CD4-positive, alpha-beta T cell (primary cell): Measurements from ENCODE around the gene TMSB4X. TPM values are rescaled to one million over a fixed set of nuclear protein-coding genes. Genes with fewer than 3 reads are reported as not detected.

ENCODE experiments used
- ATAC-seq: fragments of 200-7000 bp; cut with Tn5 transposase; one replicate; pipeline ENCODE4 v1.10.0; 2022; ENCODE audit warnings: mild to moderate bottlenecking; ENCODE audit not compliant: poor library complexity
- CTCF ChIA-PET: fragments of 350-600 bp; sonication (Branson Sonifier 250); formaldehyde crosslinking; loops from one replicate; lab custom pipeline; 2021; ENCODE audit warnings: antibody characterized with exemption, inconsistent platforms; lab: Charles Lee
- POLR2A ChIA-PET: fragments of 350-600 bp; sonication (Branson Sonifier 250); formaldehyde crosslinking; loops from one replicate; lab custom pipeline; 2021; ENCODE audit warnings: antibody characterized with exemption, inconsistent platforms; lab: Charles Lee
- DNase-seq, 14 experiments: peaks; one replicate each; pipeline ENCODE4 v3.0.0-alpha.2; 2013 to 2020; ENCODE audit warnings: mixed read lengths in 2 of 14
- H3K27ac ChIP-seq, 2 donors: one replicate each; pipeline versions ENCODE4 v1.5.1 to v1.7.0; 2013; ENCODE audit warnings: low read length in 2 of 2, low read depth in 1 of 2, mild to moderate bottlenecking in 1 of 2
- H3K27me3 ChIP-seq, 2 experiments: 1 replicate in 1 of 2; 2 replicates in 1 of 2; pipeline versions ENCODE4 v1.6.1 to v1.7.0; 2013; ENCODE audit warnings: low read length in 2 of 2, control low read depth in 1 of 2, mild to moderate bottlenecking in 1 of 2, moderate library complexity in 1 of 2; ENCODE audit not compliant: insufficient read depth in 2 of 2, control insufficient read depth in 1 of 2
- H3K36me3 ChIP-seq: one replicate; pipeline ENCODE4 v1.6.1; 2013; ENCODE audit warnings: low read length, control low read depth; ENCODE audit not compliant: insufficient read depth
- H3K4me1 ChIP-seq: one replicate; pipeline ENCODE4 v1.6.1; 2013; ENCODE audit warnings: low read length, control low read depth; ENCODE audit not compliant: insufficient read depth
- H3K4me3 ChIP-seq: one replicate; pipeline ENCODE4 v1.5.1; 2013; ENCODE audit warnings: mild to moderate bottlenecking, low read length, moderate library complexity
- H3K9me3 ChIP-seq, 2 experiments: 1 replicate in 1 of 2; 2 replicates in 1 of 2; pipeline versions ENCODE4 v1.6.1 to v1.7.0; 2013; ENCODE audit warnings: low read length in 2 of 2, mild to moderate bottlenecking in 2 of 2, control low read depth in 1 of 2, moderate library complexity in 1 of 2; ENCODE audit not compliant: control insufficient read depth in 1 of 2, insufficient read depth in 1 of 2
- H3K27ac Mint-ChIP-seq: one replicate; pipeline ENCODE4 v1.8.0; 2020; ENCODE audit warnings: mixed read lengths
- H3K27me3 Mint-ChIP-seq: one replicate; pipeline ENCODE4 v1.8.0; 2021; ENCODE audit warnings: mixed read lengths
- H3K36me3 Mint-ChIP-seq: one replicate; pipeline ENCODE4 v1.8.0; 2021; ENCODE audit warnings: low read depth, mixed read lengths
- H3K4me1 Mint-ChIP-seq: one replicate; pipeline ENCODE4 v1.8.0; 2021; ENCODE audit warnings: low read depth, mixed read lengths
- H3K4me3 Mint-ChIP-seq: one replicate; pipeline ENCODE4 v1.8.0; 2020; ENCODE audit warnings: mild to moderate bottlenecking, mixed read lengths
- H3K9me3 Mint-ChIP-seq: one replicate; pipeline ENCODE4 v1.8.0; 2020; ENCODE audit warnings: mixed read lengths
- CTCF ChIP-seq: fragments of 200-600 bp; IDR thresholded peaks from one replicate; pipeline ENCODE4 v1.8.0; 2022; ENCODE audit warnings: antibody characterized with exemption, mild to moderate bottlenecking
- intact Hi-C, 2 experiments: fragments of 100-400 bp; cut with DNase I in 1 of 2; cut with micrococcal nuclease in 1 of 2; formaldehyde crosslinking; loops; one replicate each; pipeline versions ENCODE4 v1.15.1 to v1.9.0; 2023 to 2025; cut with DNase I, micrococcal nuclease
- total RNA-seq, 174 experiments: library from RNA in 2 of 174; stranded (reverse) in 2 of 174; gene quantifications; one replicate each; pipeline ENCODE4 v1.2.3 and lab custom pipeline; 2021 to 2026

The TMSB4X gene
- total RNA-seq, 2 experiments from 2014 or later: 2,621 to 2,738 TPM

GRCh38 chrX:12972878-12973560 lies 1.9 kb upstream of the TMSB4X start:
- POLR2A ChIA-PET: interaction anchor here (0.6 to 20.8 kb wide), 12 partner anchors 9 to 743 kb away, joined by 3 to 1205 read pairs (median 23); no protein-coding TSS in a partner anchor
- intact Hi-C loops: loop anchor here in 1 of 2 experiments (10.0 kb wide), 2 partner anchors 682 to 1062 kb away; partner anchors contain the start of gene TCEANC

GRCh38 chrX:12973561-12974304 lies 1.2 kb upstream of the TMSB4X start:
- ATAC-seq: peak; percentile 10
- Mint-ChIP-seq H3K27me3 (no peaks in the 10 kb centered on the region), H3K36me3 (peaks cover 75% of the 10 kb centered on the region), H3K4me1 (peaks cover 33% of the 10 kb centered on the region), H3K4me3 (peak overlapping the region; percentile 100), H3K27ac (peak overlapping the region; percentile 95), H3K9me3 (no peaks in the 10 kb centered on the region)
- intact Hi-C loops: loop anchor here (1.0 to 10.0 kb wide), 5 partner anchors 22 to 1061 kb away; partner anchors contain the start of gene TCEANC (in 1 of the 2)
- ChIA-PET POLR2A (interaction anchor here (1.7 to 20.8 kb wide), 10 partner anchors 8 to 500 kb away, joined by 5 to 1205 read pairs (median 108); no protein-coding TSS in a partner anchor), CTCF (interaction anchor here (0.8 to 13.4 kb wide), 4 partner anchors 12 to 514 kb away, joined by 3 to 181 read pairs (median 28); no protein-coding TSS in a partner anchor)
- Histone ChIP-seq H3K4me1 (peaks cover 35% of the 10 kb centered on the region), H3K36me3 (peaks cover 23% of the 10 kb centered on the region), H3K27ac (peak overlapping the region; percentile 64 to 91), H3K4me3 (peak overlapping the region; percentile 98), H3K9me3 (no peaks in the 10 kb centered on the region), H3K27me3 (no peaks in the 10 kb centered on the region)
- no peak for TF ChIP-seq CTCF
- peak in 12 of 14 experiments; percentile 42 to 72 (median 62) for DNase-seq

More at GRCh38 chrX:12972878-12973560, 1.9 kb upstream of the TMSB4X start:
- TF ChIP-seq CTCF: no peak
- H3K36me3 ChIP-seq: peaks cover 23% of the 10 kb centered on the region
- H3K4me1 Mint-ChIP-seq: peaks cover 33% of the 10 kb centered on the region
- H3K9me3 Mint-ChIP-seq: no peaks in the 10 kb centered on the region
- H3K27me3 ChIP-seq: no peaks in the 10 kb centered on the region
- H3K4me3 ChIP-seq: peak overlapping the region; percentile 98
- H3K27ac ChIP-seq: peak overlapping the region; percentile 64 to 91
- CTCF ChIA-PET: interaction anchor here (0.8 to 13.4 kb wide), 4 partner anchors 13 to 515 kb away, joined by 3 to 181 read pairs (median 28); no protein-coding TSS in a partner anchor
- DNase-seq: no peak
- H3K4me3 Mint-ChIP-seq: peak overlapping the region; percentile 100
- H3K36me3 Mint-ChIP-seq: peaks cover 70% of the 10 kb centered on the region
- peaks cover 37% of the 10 kb centered on the region for H3K4me1 ChIP-seq
- no peaks in the 10 kb centered on the region for H3K9me3 ChIP-seq
- H3K27me3 Mint-ChIP-seq: no peaks in the 10 kb centered on the region
- peak overlapping the region; percentile 95 for H3K27ac Mint-ChIP-seq
- no peak for ATAC-seq

GRCh38 chrX:12974305-12974795 lies 560 bp upstream of the TMSB4X start:
- ATAC-seq (no peak), DNase-seq (peak in 8 of 14 experiments; percentile 39 to 66 (median 58))
- Mint-ChIP-seq H3K27ac (peak overlapping the region; percentile 95), H3K27me3 (no peaks in the 10 kb centered on the region), H3K4me1 (peaks cover 34% of the 10 kb centered on the region), H3K9me3 (no peaks in the 10 kb centered on the region), H3K4me3 (peak overlapping the region; percentile 100), H3K36me3 (peaks cover 75% of the 10 kb centered on the region)
- CTCF ChIA-PET: interaction anchor here (0.8 to 13.4 kb wide), 4 partner anchors 11 to 514 kb away, joined by 3 to 181 read pairs (median 28); no protein-coding TSS in a partner anchor
- H3K27ac ChIP-seq: peak overlapping the region; percentile 64 to 91
- H3K4me1 ChIP-seq: peaks cover 31% of the 10 kb centered on the region
- POLR2A ChIA-PET: interaction anchor here (0.6 to 20.8 kb wide), 17 partner anchors 8 to 515 kb away, joined by 3 to 1205 read pairs (median 15); no protein-coding TSS in a partner anchor
- peak overlapping the region; percentile 98 for H3K4me3 ChIP-seq
- intact Hi-C loops: loop anchor here (1.0 to 10.0 kb wide), 5 partner anchors 23 to 1060 kb away; partner anchors contain the start of gene TCEANC (in 1 of the 2)
- peaks cover 23% of the 10 kb centered on the region for H3K36me3 ChIP-seq
- TF ChIP-seq CTCF: no peak
- H3K27me3 ChIP-seq: no peaks in the 10 kb centered on the region
- no peaks in the 10 kb centered on the region for H3K9me3 ChIP-seq
